ENCODE measurements around the gene PRSS33. TPM values are rescaled to one million over a fixed set of nuclear protein-coding genes. Genes with fewer than 3 reads are reported as not detected.

Gene PRSS33
- total RNA-seq, 1 donor from 2014 or later, result not detected

DNA sequence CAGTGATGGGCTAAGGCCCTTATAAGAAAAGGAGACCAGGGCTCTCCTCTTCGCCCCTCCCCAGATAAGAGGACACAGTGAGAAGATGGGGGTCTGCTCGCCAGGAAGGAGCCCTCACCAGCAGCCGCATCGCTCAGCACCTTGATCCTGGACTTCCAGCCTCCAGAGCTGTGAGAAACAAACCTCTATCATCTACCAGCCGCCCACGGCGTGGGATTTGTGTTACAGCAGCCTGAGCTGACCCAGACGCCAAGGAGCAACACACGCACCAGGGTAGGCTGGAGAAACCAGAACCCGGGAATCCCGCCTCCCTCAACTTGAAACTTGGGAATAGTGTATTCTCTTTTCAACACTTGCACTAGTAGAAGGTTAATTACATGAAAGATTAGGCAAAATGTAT is 38.5 kb upstream of the PRSS33 start:
- Mint-ChIP-seq H3K27ac (no peak overlapping the region), H3K4me1 (no peaks in the 10 kb centered on the region), H3K4me3 (no peak overlapping the region), H3K36me3 (ENCODE audit: low read depth) (no peaks in the 10 kb centered on the region), H3K27me3 (peaks cover 4% of the 10 kb centered on the region), H3K9me3 (no peaks in the 10 kb centered on the region)
- ATAC-seq (ENCODE audit: low read depth) (no peak), DNase-seq (no peak)
- ChIA-PET POLR2A (no interaction called here), CTCF (no interaction called here)
- no peak for TF ChIP-seq CTCF (IDR thresholded peaks at IDR 0.05)
- intact Hi-C loops (cut with micrococcal nuclease), result no loop called here

DNA sequence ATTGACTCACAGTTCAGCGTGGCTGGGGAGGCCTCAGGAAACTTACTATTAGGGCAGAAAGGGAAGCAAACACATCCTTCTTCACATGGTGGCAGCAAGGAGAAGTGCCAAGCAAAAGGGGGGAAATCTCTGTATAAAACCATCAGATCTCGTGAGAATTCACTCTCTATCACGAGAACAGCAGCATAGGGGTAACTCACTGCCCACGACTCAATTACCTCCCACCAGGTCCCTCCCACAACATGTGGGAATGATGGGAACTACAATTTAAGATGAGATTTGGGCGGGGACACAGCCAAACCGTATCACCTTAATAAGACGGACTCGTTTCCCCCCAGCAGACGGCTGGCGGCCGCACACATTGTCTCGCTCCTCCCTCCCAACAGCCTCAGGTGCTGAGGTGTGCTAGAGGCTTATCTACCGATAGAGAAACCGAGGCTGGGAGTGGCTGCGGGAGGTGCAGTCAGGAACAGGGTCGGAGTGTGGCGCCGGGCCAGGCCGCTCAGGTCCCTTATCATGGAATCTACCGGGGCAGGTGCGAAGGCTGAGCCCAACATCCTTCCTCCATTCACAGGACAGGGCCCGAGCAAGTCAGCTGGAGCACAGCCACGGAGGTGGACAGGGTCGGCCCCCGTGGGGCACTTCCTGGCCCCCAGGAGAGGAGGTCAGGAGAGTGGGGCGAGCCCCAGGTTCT is 37.8 kb upstream of the PRSS33 start:
- intact Hi-C loops (cut with micrococcal nuclease), result no loop called here
- no peak for TF ChIP-seq CTCF (IDR thresholded peaks at IDR 0.05)
- Mint-ChIP-seq H3K4me1 (no peaks in the 10 kb centered on the region), H3K9me3 (no peaks in the 10 kb centered on the region), H3K27ac (no peak overlapping the region), H3K27me3 (no peaks in the 10 kb centered on the region), H3K4me3 (no peak overlapping the region), H3K36me3 (ENCODE audit: low read depth) (no peaks in the 10 kb centered on the region)
- DNase-seq, result no peak
- ChIA-PET POLR2A (no interaction called here), CTCF (no interaction called here)
- ATAC-seq (ENCODE audit: low read depth), result no peak

GRCh38 chr16:2824626-2825025 is 37.3 kb upstream of the PRSS33 start:
- DNase-seq (no peak), ATAC-seq (ENCODE audit: low read depth) (no peak)
- TF ChIP-seq CTCF (IDR thresholded peaks at IDR 0.05), result no peak
- H3K36me3 Mint-ChIP-seq (ENCODE audit: low read depth), result no peaks in the 10 kb centered on the region
- no peak overlapping the region for H3K4me3 Mint-ChIP-seq
- H3K9me3 Mint-ChIP-seq, result no peaks in the 10 kb centered on the region
- CTCF ChIA-PET, result no interaction called here
- intact Hi-C loops (cut with micrococcal nuclease), result no loop called here
- no peaks in the 10 kb centered on the region for H3K4me1 Mint-ChIP-seq
- no peaks in the 10 kb centered on the region for H3K27me3 Mint-ChIP-seq
- H3K27ac Mint-ChIP-seq, result no peak overlapping the region
- POLR2A ChIA-PET, result no interaction called here

DNA sequence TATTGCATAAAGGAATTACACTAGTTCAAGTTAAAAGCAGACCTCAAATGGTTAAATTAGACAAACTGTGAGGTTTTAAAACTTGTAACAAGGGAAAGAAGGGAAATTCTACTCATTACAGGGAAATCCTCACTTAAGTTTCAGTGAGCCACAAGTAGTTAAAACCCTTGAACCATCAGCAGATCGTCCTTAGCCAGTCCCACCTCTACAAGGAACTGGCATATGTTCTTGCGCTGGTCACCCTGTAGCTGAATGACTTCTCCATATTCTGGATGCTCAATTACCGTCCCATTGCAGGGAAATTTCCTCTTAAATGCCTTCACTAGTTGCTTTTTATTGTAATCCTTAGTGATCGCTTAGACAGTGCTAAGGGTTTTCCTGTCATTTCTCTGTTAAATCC is 35.1 kb upstream of the PRSS33 start:
- H3K27ac Mint-ChIP-seq, result no peak overlapping the region
- no peaks in the 10 kb centered on the region for H3K36me3 Mint-ChIP-seq (ENCODE audit: low read depth)
- no peaks in the 10 kb centered on the region for H3K9me3 Mint-ChIP-seq
- H3K27me3 Mint-ChIP-seq, result peaks cover 3% of the 10 kb centered on the region
- no peak overlapping the region for H3K4me3 Mint-ChIP-seq
- no peaks in the 10 kb centered on the region for H3K4me1 Mint-ChIP-seq
- ATAC-seq (ENCODE audit: low read depth) (no peak), DNase-seq (no peak)
- ChIA-PET POLR2A (interaction anchor here (0.5 kb wide), 1 partner anchor 378 kb away, joined by 3 read pairs; no protein-coding TSS in a partner anchor), CTCF (no interaction called here)
- intact Hi-C loops (cut with micrococcal nuclease), result no loop called here
- TF ChIP-seq CTCF (IDR thresholded peaks at IDR 0.05), result no peak

GRCh38 chr16:2822158-2822495 is 34.8 kb upstream of the PRSS33 start:
- Mint-ChIP-seq H3K27me3 (peaks cover 3% of the 10 kb centered on the region), H3K27ac (no peak overlapping the region), H3K4me1 (no peaks in the 10 kb centered on the region), H3K9me3 (no peaks in the 10 kb centered on the region), H3K36me3 (ENCODE audit: low read depth) (no peaks in the 10 kb centered on the region), H3K4me3 (no peak overlapping the region)
- DNase-seq, result no peak
- intact Hi-C loops (cut with micrococcal nuclease), result no loop called here
- ATAC-seq (ENCODE audit: low read depth), result no peak
- POLR2A ChIA-PET, result interaction anchor here (0.5 kb wide), 1 partner anchor 377 kb away, joined by 3 read pairs; no protein-coding TSS in a partner anchor
- CTCF ChIA-PET, result interaction anchor here (1.0 to 1.3 kb wide), 2 partner anchors 54 to 98 kb away, joined by 3 to 4 read pairs; no protein-coding TSS in a partner anchor
- no peak for TF ChIP-seq CTCF (IDR thresholded peaks at IDR 0.05)

Data from activated B cell treated with CpG ODN at 0.5 μM for 24 hours (primary cell).